NCI-H128 (cell line): ENCODE data around the gene KLHL33.

Experiments used
- DNase-seq: peaks from one replicate; lab custom pipeline; 2025; ENCODE audit not compliant: unreplicated experiment; lab: John Stamatoyannopoulos, UW

Gene KLHL33

GRCh38 chr14:20435582-20436362, at the start of gene KLHL33:
TSS of gene KLHL33 (minus strand) at chr14:20436166. CDS start at chr14:20435811, 355 bp downstream.
- DNase-seq, result no peak

GRCh38 chr14:20482382-20482781, 46.4 kb upstream of the KLHL33 start:
- no peak for DNase-seq

GRCh38 chr14:20478894-20479293, 42.9 kb upstream of the KLHL33 start:
- DNase-seq, result no peak

- DNase-seq, result no peak
Observed at GRCh38 chr14:20477211-20477876, 41.4 kb upstream of the KLHL33 start.

- no peak for DNase-seq
Observed at GRCh38 chr14:20476776-20477175, 40.8 kb upstream of the KLHL33 start.

- DNase-seq, result no peak
Observed at GRCh38 chr14:20472536-20473169, 36.7 kb upstream of the KLHL33 start.

GRCh38 chr14:20470603-20470901, 34.6 kb upstream of the KLHL33 start:
- DNase-seq, result no peak

- no peak for DNase-seq
Observed at GRCh38 chr14:20469890-20470602, 34.1 kb upstream of the KLHL33 start.

- DNase-seq, result peak; percentile 71
Observed at GRCh38 chr14:20469242-20469889, 33.4 kb upstream of the KLHL33 start, which contains the start of gene PNP. TSS of gene PNP (plus strand) at chr14:20469406. CDS start at chr14:20469525, 119 bp downstream.

GRCh38 chr14:20468764-20469241, 32.8 kb upstream of the KLHL33 start:
- DNase-seq, result no peak

GRCh38 chr14:20461225-20462141, 25.5 kb upstream of the KLHL33 start, which contains the start of gene PIP4P1:
TSS of gene PIP4P1 (minus strand) at chr14:20461434. CDS start at chr14:20461325, 109 bp downstream.
- DNase-seq, result peak; percentile 98

GRCh38 chr14:20460458-20461224, 24.7 kb upstream of the KLHL33 start:
- no peak for DNase-seq

- DNase-seq, result no peak
Observed at GRCh38 chr14:20458031-20458789, 22.2 kb upstream of the KLHL33 start.

GRCh38 chr14:20456971-20457370, 21.0 kb upstream of the KLHL33 start:
- DNase-seq, result no peak

GRCh38 chr14:20455355-20456300, 19.7 kb upstream of the KLHL33 start:
- no peak for DNase-seq

- peak; percentile 98 for DNase-seq
Observed at GRCh38 chr14:20454516-20455354, 18.8 kb upstream of the KLHL33 start, which contains the start of the genes APEX1 and OSGEP. TSS of gene APEX1 (plus strand) at chr14:20455226. CDS start at chr14:20455646, 420 bp downstream. TSS of gene OSGEP (minus strand) at chr14:20454812. CDS start at chr14:20454683, 129 bp downstream.
